Effector CD8-positive, alpha-beta T cell (primary cell): ENCODE data around the gene ZNF30.
"Not testable (repeated sequence)": the region's sequence is repeated elsewhere in the genome, so short reads cannot be mapped to it uniquely, and the experiment has no call there.

Source experiments
- DNase-seq: peaks from one replicate; lab custom pipeline; 2025; lab: John Stamatoyannopoulos, UW

ZNF30 gene

DNA sequence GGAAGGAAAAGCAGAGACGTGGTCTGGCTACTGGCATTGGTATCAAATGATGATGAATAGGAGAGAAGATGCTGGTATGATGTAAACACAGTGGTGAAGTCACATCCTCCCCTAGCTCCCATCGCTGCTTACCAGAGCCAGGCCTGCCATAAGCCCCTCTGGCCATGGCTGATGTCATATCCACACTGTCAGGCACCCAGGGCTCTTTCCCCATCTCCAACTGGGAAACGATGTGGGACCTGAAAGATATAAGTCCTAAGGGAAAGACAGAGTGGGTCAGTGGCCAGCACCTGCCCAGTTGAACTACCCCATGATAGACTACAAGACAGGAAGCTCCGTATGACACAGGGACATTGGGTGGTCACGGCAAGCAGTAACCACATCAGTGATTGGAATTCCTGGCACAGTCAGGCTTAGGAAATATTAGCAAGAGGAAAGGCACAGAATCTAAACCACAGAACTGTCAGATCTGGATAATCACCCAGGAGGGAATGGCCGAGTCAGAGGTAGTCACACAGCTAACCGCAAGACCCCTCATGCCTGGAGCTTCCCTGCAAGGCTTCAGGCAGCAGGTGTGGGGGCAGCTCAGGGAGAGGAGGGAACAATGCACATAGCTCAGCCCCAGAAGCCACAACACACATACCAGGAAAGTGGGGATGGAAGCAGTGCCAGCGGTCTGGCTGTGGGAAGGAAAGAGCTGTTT is 33.6 kb downstream of the ZNF30 start:
- no peak for DNase-seq

DNA sequence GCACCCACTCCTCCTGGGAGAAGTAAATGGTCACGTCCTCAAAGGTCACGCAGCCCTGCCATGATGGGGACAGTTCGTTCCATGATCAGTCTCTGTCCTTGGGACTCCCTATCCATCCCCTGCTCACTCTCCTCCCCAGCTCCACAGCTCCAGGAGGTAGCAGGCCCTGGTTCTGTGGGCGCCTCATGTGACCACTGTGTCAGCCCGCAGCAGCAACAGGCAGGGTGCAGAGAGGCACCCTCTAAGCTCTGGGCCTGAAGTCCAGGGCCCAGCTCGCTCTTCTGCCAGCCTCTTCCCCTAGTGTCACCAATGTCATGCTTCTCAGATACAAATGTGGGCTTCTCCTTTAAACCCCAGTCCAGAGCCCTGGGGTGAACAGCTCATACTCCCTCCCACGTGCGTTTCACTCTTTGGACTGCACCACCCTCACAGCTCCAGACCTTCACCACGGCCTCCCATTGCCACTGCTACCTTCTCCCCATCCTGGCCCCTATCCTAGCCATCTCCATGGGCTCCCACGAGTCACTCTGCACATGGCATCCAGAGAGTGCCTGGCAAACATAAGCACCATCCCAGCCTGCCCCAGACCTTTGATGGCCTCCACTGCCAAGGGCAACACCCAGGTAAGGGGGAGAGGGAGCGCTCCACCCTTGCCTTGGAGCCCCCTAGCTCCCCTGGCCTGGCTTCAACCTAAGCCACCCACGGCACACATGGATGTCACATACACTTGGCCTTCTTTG is 34.4 kb downstream of the ZNF30 start:
- no peak for DNase-seq

DNA sequence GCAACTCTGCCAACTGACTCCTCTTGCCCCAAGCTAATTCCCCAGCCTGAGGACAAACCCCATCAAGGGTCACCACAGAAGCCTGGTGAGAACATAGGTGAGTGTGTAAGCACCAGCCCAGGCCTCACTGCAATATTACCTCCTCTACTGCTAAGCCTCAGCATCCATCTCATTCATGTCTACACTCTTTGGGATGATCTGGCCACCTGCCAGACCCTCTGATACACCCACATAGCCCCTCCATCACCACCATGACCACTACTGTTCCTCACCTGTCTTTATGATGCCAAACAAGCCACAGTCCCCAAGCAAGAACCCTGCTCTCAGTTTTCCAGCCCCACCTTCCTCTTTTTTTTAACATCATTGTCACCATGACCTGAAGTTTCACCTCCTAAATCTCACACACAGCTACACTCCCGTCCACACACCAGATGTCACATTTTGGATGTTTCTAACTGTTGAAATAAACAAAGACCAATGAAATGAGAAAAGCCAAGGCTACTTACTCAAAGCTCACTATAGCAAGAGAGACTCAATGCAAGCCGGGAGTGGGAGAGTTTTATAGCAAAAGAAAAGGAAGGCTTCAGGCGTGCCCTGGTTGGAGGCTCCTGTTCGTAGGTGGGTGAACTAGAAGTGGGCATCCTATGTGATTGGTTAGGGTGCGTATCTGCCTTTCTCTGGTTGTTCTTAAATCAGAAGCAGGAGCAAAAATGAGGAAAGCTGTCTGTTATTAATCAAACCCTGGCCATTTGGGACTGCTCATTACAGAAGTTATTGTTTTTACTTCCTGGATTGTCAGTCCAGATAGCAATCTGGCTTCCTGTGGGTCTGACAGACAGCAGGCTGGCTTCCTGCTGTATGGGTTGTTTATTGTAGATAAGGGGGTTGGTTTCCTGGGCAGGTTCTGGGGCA is 35.3 kb downstream of the ZNF30 start:
- DNase-seq = no peak

DNA sequence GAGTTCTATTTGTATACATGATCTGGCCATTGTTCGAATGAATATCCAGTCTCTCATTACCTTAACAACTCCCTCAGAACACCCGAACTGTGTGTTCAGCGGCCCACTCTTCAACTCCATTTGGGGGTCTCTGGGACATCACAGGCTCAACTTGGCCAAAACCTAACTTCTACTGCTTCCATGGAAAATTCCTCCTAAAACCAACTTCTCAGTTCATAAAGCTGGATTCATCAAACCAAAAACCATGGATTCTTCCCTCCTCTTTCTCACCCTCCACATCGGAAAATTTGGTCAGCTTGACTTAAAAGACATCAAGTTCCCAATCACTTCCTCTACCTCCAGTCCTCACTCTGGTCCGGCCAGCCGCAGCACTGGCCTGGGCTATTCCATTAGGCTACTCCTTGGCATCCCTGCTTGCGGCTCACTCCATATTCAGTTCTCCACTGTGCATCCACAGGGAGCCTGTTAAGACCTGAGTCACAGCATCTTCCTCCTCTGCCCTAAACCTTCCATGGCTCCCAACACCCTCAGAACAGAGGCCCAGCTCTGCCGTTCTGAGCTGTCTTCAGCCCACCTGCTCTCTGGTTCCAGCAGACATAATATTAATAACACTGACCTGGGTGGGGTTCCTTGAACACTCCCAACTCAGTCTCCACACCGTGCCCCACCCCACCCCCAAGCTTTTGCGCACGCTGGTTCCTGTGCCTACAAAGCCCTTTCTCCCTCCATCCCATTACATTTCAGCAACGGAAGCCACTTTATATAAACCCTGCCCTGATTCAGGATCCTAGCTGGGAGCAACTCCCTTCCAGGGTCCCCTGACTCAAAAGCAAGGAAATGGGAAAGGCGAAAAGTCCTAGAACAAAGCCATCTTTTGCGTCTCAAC is 36.2 kb downstream of the ZNF30 start:
- no peak for DNase-seq

DNA sequence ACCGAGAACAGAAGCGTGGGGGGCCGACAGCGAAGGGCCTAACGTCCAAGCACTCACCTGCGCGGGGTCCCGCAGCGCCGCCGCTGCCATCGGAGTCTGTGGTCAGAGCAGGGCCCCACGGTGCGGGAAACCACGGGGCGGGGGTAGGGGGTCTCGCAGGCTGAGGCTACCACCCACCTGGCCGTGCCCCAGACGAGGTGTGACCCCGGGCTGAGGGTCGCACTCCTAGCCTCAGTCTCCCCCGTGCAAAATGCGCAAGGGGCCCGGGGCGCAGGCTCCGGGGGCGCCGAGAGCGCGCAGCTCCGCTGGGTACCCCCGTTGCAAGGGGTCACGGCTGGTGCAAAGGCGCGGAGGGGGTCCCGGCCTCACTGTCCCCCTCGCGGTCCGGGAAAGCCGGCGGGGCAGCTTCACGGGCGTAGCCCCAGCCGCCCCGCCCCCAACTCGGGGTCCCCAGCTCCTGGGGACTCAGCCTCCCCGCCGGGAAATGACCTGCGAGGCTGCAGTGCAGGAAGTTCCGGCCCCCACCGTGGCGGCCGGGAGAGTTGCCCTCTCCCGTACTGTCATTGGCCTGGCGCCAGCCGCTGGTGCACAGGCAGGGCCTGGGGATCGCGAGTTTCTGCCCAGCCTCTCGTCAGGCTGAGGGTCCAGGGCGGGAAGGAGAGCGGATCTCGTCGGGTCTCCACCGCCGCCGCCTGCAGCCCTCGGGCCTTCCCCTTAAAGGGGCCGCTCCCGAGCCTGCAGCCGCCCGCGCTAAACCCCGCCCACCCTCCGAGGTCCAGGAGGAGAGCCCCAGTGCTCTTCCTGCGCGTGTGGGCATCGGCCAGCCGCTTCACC is 37.1 kb downstream of the ZNF30 start, which contains the start of gene ZNF792:
ZNF792 (minus strand) TSS at position 657 of the 834 bp plus-strand sequence; CDS start at position 90, 567 bp downstream.
- DNase-seq = peak; percentile 32

DNA sequence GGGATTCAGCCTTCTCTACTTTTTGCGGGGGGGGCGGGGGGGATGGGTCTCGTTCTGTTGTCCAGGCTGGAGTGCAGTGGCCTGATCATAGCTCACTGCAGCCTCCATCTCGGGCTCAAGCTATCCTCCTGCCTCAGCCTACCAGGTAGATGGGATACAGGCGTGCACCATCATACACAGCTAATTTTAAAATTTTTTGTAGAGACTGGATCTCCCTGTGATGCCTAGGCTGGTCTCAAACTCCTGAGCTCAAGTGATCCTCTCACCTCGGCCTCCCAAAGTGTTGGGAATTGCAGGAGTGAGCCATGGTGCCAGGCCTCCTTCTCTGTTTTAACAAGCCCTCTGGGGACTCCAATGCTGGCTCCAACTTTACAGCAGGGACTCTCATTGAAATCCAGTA is 37.9 kb downstream of the ZNF30 start:
- DNase-seq = no peak

DNA sequence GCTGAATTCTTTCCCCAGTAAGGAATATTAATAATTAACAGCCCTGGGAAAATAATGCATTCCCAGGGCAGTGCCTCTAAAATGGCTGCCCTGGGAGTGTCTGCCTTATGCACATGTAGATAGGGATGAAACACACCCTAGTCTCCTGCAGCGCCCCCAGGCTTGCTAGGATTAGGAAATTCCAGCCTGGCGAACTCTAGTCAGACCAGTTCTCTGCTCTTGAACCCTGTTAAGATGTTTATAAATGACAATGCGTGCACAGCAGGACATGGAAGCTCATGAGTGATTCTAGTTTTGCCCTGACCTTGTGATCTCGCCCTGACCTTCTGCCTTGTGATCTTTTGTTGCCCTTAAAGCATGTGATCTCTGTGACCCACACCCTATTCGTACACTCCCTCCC is 38.8 kb downstream of the ZNF30 start:
- not testable (repeated sequence) for DNase-seq

DNA sequence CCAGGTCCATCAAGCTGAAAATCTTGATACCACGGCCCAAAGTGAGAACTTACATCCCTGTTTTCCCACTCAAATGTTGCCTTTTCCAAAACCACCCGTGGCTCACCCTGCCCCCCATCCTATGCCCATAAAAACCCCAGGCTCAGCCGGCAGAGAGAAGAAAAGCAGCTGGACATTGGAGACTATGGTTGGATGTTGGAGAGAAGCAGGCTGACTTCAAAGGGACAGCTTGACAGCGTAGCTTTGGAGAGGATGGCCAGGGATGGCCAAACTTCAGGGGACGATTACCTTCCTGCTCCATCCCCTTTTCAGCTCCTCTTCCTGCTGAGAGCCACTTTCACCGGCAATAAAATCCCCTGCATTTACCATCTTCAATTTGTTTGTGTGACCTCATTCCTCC is 40.8 kb downstream of the ZNF30 start:
- DNase-seq = no peak

DNA sequence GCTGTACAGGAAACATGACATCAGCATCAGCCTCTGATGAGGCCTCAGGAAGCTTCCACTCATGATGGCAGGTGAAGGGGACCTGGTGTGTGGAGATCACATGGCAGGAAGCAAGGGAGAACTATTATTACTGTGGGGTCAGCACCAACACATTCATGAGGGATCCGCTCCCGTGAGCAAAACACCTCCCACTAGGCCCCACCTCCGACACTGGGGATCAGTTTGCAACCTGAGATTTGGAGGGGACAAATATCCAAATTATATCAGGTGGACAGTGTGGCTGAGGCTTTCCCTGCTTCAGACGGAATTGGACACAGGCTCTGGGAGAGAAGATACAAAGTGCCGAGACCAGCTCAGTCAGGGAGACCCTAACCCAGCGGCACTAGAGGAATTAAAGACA is 43.0 kb downstream of the ZNF30 start:
- no peak for DNase-seq

DNA sequence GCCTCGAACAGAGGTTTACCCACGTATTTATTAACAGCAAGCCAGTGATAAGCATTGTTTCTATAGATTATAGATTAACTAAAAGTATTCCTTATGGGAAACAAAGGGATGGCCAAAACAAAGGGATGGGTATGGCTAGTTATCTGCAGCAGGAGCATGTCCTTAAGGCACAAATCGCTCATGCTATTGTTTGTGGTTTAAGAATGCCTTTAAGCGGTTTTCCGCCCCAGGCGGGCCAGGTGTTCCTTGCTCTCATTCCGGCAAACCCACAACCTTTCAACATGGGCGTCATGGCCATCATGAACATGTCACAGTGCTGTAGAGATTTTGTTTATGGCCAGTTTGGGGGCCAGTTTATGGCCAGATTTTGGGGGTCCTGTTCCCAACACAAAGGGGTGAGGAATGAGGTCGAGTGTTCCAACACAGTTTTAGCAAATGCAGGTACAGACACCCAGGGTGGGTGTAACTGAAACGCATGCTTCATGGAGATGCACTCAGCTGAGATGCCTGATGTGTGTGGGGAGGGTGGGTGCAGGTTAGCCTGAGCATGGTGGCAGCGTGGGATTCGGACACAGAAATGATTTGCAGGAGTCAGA is 43.6 kb downstream of the ZNF30 start:
- not testable (repeated sequence) for DNase-seq

DNA sequence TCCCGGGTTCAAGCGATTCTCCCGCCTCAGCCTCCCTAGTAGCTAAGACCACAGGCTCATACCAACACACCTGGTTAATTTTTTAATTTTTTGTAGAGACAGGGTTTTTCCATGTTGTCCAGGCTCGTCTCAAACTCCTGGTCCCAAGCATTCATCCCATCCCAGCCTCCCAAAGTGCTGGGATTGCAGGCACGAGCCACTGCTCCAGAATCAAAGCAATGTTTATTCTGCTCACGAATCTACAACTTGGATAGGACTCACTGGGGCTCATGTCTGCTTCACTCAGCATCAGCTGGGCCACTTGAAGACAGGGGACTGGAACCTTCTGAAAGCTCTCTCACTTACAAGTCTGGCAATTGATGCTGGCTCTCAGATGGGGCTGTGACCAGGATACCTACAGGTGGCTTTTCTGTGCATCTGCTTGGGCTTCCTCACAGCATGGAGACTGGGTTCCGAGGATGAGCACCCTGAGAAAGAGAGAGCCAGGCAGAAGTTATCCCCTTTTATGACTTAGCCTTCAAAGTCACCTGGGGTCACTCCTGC is 45.5 kb downstream of the ZNF30 start:
- DNase-seq = no peak

DNA sequence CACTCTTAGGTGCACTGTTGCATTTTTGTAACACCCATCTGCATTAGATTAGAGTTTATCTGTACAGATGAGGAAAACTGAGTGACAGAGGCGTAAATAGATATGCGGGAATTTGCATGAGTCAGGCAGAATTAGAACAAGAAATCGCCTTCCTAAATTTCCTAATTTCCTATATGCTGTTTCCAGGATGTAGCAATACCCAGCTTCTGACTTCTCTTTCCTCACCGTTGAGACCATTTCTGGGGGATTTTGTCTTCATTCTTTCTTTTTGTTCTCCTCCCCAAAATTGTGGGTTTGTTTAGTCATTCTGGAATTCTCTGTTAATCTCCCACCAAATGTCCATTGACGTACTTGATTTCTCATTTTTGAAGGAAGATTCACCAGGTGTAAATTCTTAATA is 47.9 kb downstream of the ZNF30 start:
- DNase-seq = no peak

DNA sequence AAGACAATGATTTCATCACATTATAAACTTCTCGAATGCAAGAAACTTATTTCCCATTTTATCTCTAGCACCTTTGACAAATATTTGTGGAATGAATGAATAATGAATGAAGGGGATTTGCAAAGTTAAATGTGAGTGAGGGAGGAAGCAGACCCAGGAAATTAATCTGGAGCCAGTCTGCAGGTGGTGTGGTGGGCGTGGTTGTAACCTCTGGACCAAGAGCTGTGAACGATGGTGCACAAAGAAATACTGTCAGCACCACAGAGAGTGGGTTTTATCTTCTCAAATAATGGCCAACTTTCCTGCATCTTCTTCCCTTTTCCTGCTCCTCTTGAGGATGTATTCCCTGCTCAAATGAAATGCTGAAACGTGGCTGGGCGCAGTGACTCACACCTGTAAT is 48.4 kb downstream of the ZNF30 start:
- DNase-seq = no peak

DNA sequence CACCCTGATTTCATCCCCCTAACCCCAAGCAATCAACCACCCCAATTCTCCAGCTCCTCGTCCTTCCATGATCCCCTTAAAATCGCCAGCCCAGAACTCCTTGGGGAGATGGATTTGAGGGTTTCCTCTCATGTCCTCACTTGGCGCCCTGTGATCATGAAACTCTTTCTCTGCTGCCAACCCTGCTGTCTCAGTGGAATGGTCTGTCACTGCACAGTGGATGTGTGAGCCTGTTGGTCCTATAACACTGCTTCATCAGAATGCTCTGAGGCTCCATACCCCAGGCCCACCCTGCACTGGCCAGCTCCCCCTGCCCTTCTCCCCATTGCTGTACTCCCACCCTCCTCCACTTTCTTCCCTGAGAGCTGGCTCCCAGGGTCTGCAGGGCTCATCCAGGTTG is 49.9 kb downstream of the ZNF30 start:
- no peak for DNase-seq

DNA sequence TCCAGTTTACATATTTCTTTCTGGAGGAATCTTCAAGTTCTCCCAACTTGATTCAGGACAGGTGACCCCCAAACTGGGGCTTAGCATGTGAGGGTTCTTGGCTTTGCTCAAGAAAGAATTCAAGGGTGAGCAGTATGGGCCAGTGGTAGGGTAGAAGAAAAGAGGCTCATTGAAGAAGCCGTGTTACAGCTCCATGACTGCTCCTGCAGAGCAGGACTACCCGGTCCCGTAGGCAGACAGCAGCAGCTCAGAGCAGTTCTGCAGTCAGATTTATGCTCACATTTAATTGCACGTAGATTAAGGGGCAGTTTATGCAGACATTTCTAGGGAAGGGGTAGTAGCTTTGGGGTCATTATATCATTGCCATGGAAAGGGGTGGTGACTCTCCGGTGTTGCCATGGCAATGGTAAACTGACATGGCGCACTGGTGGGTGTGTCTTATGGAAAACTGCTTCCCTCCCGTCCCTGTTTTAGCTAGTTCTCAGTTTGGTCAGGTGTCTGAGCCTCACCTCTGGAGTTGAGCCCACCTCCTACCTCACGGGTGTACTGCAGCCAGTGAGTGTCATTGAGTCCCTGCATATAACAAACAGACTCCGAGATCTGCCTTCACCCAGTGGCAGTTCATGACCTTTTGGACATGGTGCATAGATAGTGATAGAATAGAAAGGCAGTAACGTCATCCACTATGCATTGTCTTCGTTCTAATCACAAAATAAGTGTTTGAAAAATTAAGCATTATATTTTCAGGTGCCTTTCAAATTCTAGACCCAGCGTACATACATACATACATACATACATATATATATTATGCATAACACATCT is 53.3 kb downstream of the ZNF30 start:
- no peak for DNase-seq

DNA sequence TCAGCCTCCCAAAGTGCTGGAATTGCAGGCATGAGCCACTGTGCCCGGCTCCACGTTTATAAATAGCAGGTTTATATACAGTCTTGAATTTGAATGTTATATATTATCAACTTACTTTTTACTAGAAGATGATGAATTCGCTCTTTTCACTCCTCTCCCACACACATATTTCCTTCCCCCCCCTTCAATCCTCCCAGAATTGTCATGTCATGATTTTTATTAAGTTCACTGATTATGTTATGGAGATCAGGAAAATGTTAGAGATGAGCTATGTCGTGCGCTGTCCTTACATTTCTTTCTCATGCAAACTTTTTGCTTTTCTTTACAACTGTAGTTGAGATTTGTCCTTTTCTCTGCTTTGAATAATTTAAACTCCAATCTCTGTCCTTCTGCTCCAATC is 55.6 kb downstream of the ZNF30 start:
- no peak for DNase-seq

DNA sequence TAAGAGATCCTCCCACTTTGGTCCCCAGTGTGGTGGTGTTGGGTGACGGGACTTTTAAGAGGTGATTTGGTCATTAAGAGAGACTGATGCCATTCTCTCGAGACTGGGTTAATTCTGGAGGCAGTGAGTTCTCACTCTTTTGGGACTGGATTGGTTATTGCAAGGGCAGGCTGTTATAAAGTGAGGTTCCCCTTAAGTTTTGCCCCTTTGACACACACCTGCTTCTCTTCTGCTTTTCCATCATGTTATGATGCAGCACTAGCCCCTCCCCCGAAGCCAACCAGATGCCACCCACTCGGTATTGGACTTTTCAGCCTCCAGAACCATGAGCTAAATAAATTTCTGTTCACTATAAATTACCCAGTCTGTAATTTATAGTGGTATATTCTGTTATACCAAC is 57.1 kb downstream of the ZNF30 start:
- DNase-seq = no peak

DNA sequence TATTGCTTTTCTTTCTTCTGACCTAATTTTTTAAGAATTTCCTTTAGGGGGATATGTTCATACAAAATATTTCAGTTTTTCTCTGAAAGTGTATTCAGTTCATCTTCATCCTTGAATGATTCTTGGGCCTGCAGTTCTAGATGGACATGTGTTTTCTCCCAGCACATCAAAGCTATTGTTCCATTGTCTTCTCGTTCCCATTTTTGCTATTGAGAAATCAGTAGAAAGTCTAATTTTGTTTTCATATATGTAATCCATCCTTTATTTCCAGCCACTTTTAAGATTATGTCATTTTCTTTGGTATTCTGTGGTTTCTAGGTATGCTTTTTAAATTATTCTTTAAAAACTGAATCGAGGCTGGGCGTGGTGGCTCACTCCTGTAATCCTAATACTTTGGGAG is 57.6 kb downstream of the ZNF30 start:
- DNase-seq = no peak
